Measurements from ENCODE around the gene CARMIL1.

DNA sequence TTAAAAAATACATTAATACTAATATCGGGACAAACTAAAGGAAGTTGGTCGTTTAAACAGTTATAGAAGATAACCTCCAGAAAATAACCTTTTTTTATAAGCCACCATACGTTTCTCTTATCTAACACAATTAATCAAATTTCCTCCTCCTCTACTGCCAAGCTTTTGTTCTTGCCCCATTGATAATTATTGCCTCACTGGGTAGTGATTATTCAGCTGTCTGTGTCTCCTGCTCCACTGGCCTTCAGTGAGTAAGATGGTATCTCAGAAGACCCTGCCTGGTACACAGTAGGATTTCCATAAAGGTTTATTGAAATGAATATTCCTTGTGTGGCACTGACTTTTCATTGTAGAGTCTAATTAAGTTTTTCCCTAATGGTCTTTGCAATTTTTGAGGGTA lies 207.4 kb downstream of the CARMIL1 start:
- TF ChIP-seq, protein P1, sequence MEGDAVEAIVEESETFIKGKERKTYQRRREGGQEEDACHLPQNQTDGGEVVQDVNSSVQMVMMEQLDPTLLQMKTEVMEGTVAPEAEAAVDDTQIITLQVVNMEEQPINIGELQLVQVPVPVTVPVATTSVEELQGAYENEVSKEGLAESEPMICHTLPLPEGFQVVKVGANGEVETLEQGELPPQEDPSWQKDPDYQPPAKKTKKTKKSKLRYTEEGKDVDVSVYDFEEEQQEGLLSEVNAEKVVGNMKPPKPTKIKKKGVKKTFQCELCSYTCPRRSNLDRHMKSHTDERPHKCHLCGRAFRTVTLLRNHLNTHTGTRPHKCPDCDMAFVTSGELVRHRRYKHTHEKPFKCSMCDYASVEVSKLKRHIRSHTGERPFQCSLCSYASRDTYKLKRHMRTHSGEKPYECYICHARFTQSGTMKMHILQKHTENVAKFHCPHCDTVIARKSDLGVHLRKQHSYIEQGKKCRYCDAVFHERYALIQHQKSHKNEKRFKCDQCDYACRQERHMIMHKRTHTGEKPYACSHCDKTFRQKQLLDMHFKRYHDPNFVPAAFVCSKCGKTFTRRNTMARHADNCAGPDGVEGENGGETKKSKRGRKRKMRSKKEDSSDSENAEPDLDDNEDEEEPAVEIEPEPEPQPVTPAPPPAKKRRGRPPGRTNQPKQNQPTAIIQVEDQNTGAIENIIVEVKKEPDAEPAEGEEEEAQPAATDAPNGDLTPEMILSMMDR (IDR thresholded peaks at IDR 0.05; ENCODE audit: insufficient read depth, low read depth, low read length): no peak
- no peak for TF ChIP-seq EZH2 (IDR thresholded peaks at IDR 0.05; ENCODE audit: insufficient read depth, low read length)

All from astrocyte (in vitro differentiated cells and primary cell).